ENCODE measurements around the gene HMGB3. TPM values are rescaled to one million over a fixed set of nuclear protein-coding genes. Genes with fewer than 3 reads are reported as not detected.

HMGB3 gene
- total RNA-seq, 2 experiments from 2014 or later, result 4.0 to 5.4 TPM

GRCh38 chrX:150966742-150967141 lies 16.4 kb upstream of the HMGB3 start:
- Mint-ChIP-seq H3K4me1 (ENCODE audit: low read depth) (no peaks in the 10 kb centered on the region), H3K36me3 (ENCODE audit: low read depth) (no peaks in the 10 kb centered on the region), H3K27ac (no peak overlapping the region), H3K27me3 (peaks cover 4% of the 10 kb centered on the region), H3K9me3 (no peaks in the 10 kb centered on the region), H3K4me3 (no peak overlapping the region)
- POLR2A ChIA-PET, result no interaction called here
- no peak for ATAC-seq (ENCODE audit: poor library complexity)
- Histone ChIP-seq H3K4me1 (ENCODE audit: insufficient read depth, low read length) (no peaks in the 10 kb centered on the region), H3K27ac (ENCODE audit: low read depth in 1 of 2, low read length in 2 of 2) (no peak overlapping the region), H3K36me3 (ENCODE audit: insufficient read depth, low read length) (no peaks in the 10 kb centered on the region), H3K9me3 (ENCODE audit: control insufficient read depth in 1 of 2, insufficient read depth in 1 of 2, low read length in 2 of 2) (no peaks in the 10 kb centered on the region), H3K27me3 (ENCODE audit: control insufficient read depth in 1 of 2, insufficient read depth in 2 of 2, low read length in 2 of 2) (no peaks in the 10 kb centered on the region), H3K4me3 (ENCODE audit: low read length) (no peak overlapping the region)
- DNase-seq, result no peak
- CTCF ChIA-PET, result no interaction called here
- intact Hi-C loops (cut with DNase I, micrococcal nuclease), result no loop called here
- TF ChIP-seq, protein P1, sequence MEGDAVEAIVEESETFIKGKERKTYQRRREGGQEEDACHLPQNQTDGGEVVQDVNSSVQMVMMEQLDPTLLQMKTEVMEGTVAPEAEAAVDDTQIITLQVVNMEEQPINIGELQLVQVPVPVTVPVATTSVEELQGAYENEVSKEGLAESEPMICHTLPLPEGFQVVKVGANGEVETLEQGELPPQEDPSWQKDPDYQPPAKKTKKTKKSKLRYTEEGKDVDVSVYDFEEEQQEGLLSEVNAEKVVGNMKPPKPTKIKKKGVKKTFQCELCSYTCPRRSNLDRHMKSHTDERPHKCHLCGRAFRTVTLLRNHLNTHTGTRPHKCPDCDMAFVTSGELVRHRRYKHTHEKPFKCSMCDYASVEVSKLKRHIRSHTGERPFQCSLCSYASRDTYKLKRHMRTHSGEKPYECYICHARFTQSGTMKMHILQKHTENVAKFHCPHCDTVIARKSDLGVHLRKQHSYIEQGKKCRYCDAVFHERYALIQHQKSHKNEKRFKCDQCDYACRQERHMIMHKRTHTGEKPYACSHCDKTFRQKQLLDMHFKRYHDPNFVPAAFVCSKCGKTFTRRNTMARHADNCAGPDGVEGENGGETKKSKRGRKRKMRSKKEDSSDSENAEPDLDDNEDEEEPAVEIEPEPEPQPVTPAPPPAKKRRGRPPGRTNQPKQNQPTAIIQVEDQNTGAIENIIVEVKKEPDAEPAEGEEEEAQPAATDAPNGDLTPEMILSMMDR (IDR thresholded peaks at IDR 0.05), result no peak

DNA sequence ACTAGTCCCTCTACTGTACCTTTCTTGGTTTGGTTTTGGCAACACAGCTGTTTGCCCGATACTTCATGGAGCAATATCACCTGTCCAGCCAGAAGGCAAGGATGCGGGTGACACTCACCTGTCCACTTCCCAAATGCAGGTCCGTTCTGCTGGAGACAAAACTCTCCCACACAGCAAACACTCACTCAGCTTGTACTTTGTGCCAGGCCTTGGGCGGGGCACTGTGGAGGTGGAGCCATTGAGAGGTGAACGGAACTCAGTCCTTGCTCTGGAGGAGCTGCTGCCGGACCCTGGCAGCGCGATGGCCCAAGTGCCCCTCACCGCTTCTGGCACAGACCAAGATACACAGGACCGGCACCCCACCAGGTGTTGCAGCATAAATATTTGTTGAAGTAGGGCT lies 15.3 kb upstream of the HMGB3 start:
- no peaks in the 10 kb centered on the region for H3K36me3 ChIP-seq (ENCODE audit: insufficient read depth, low read length)
- ATAC-seq (ENCODE audit: poor library complexity), result no peak
- Mint-ChIP-seq H3K27ac (no peak overlapping the region), H3K9me3 (no peaks in the 10 kb centered on the region), H3K4me3 (no peak overlapping the region), H3K27me3 (peaks cover 4% of the 10 kb centered on the region), H3K36me3 (ENCODE audit: low read depth) (no peaks in the 10 kb centered on the region), H3K4me1 (ENCODE audit: low read depth) (no peaks in the 10 kb centered on the region)
- ChIA-PET CTCF (interaction anchor here (0.5 kb wide), 1 partner anchor 636 kb away, joined by 4 read pairs; no protein-coding TSS in a partner anchor), POLR2A (no interaction called here)
- no peaks in the 10 kb centered on the region for H3K27me3 ChIP-seq (ENCODE audit: control insufficient read depth in 1 of 2, insufficient read depth in 2 of 2, low read length in 2 of 2)
- H3K27ac ChIP-seq (ENCODE audit: low read depth in 1 of 2, low read length in 2 of 2), result no peak overlapping the region
- DNase-seq, result no peak
- H3K9me3 ChIP-seq (ENCODE audit: control insufficient read depth in 1 of 2, insufficient read depth in 1 of 2, low read length in 2 of 2), result no peaks in the 10 kb centered on the region
- no peaks in the 10 kb centered on the region for H3K4me1 ChIP-seq (ENCODE audit: insufficient read depth, low read length)
- intact Hi-C loops (cut with DNase I, micrococcal nuclease), result no loop called here
- no peak overlapping the region for H3K4me3 ChIP-seq (ENCODE audit: low read length)
- TF ChIP-seq, protein P1 (IDR thresholded peaks at IDR 0.05), result no peak

GRCh38 chrX:150968862-150969720 lies 14.0 kb upstream of the HMGB3 start:
- Histone ChIP-seq H3K4me1 (ENCODE audit: insufficient read depth, low read length) (no peaks in the 10 kb centered on the region), H3K36me3 (ENCODE audit: insufficient read depth, low read length) (no peaks in the 10 kb centered on the region), H3K9me3 (ENCODE audit: control insufficient read depth in 1 of 2, insufficient read depth in 1 of 2, low read length in 2 of 2) (no peaks in the 10 kb centered on the region), H3K27ac (ENCODE audit: low read depth in 1 of 2, low read length in 2 of 2) (no peak overlapping the region), H3K27me3 (ENCODE audit: control insufficient read depth in 1 of 2, insufficient read depth in 2 of 2, low read length in 2 of 2) (no peaks in the 10 kb centered on the region), H3K4me3 (ENCODE audit: low read length) (no peak overlapping the region)
- POLR2A ChIA-PET, result no interaction called here
- Mint-ChIP-seq H3K4me1 (ENCODE audit: low read depth) (no peaks in the 10 kb centered on the region), H3K9me3 (no peaks in the 10 kb centered on the region), H3K36me3 (ENCODE audit: low read depth) (no peaks in the 10 kb centered on the region), H3K4me3 (no peak overlapping the region), H3K27me3 (peaks cover 10% of the 10 kb centered on the region), H3K27ac (no peak overlapping the region)
- ATAC-seq (ENCODE audit: poor library complexity), result no peak
- CTCF ChIA-PET, result no interaction called here
- intact Hi-C loops (cut with DNase I, micrococcal nuclease), result no loop called here
- TF ChIP-seq, protein P1 (IDR thresholded peaks at IDR 0.05), result no peak
- DNase-seq, result no peak

All from CD4-positive, alpha-beta T cell (primary cell).